Stimulated activated CD4-positive, alpha-beta T cell treated with anti-CD3 and anti-CD28 coated beads, Interleukin-15, amount 100 ng/mL, for 48 hours (primary cell): ENCODE results near the gene ADAMTS10.
"Not testable (repeated sequence)": the region's sequence is repeated elsewhere in the genome, so short reads cannot be mapped to it uniquely, and the experiment has no call there.

Source experiments
- DNase-seq, 2 donors: peaks; one replicate each; pipeline ENCODE4 v3.0.0-alpha.2; 2020; ENCODE audit warnings: low read depth in 2 of 2

ADAMTS10 gene

GRCh38 chr19:8610041-8610935 is at the start of gene ADAMTS10:
ADAMTS10 (minus strand) TSS chr19:8610715; CDS start chr19:8605710, 5,005 bp downstream.
- peak in 1 of 2 donors; percentile 9 for DNase-seq

DNA sequence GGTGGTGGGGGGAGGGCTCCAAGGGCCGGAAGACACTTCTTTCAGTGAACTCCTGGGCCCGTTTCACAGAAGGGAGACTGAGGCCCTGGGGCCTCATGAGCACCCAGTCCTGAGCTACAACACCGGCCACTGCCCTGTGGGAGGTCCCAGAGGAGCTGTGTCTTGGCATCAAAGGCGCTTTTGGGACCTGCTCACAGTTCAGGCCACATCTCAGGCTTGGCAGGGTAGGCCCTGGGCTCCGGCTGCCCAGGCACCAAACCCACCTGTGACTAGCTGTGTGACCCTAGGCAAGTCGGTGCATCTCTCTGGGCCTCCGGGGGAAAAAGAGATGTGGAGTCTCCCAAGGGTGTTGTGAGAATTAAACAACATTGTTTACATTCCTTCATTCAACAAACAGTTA is 49.4 kb upstream of the ADAMTS10 start:
- DNase-seq: no peak

GRCh38 chr19:8657869-8658268 is 47.4 kb upstream of the ADAMTS10 start:
- DNase-seq: no peak

GRCh38 chr19:8655340-8655709 is 44.8 kb upstream of the ADAMTS10 start:
- DNase-seq: peak in 1 of 2 donors; percentile 14

DNA sequence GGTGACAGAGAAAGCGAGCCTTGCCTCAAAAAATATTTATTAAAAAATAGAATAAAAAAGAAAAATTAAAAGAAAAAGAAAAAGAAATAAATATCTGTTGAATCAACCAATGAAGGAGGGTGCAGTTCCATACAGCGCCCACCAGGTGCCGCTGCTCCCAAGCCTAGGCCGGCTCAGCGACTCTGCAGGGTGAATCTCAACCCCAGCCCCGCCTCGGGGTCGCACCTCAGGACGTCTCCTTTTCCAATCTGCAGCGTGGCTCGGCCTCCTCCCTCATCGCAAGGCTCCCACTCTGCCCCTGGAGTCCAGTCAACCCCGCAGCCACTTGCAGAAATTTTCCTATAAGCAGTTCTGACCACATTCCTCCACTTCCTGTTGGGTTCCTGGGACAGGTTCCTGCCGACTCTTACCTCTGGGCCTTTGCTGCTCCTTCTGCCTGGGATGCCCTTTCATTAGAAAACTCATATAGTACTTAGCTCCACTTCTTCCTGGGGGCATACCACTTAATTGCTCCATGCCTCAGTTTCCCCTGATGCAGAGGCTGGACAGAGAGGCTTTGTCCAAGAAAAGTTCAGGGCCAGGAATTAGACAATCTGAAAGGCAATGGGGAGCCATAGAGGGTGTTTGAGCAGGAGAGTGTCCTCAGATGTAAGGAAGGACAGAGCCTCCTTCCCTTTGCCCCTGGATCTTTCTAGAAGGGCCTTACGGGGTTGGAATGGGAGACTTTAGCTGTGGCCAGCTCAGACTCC is 44.2 kb upstream of the ADAMTS10 start:
- DNase-seq: peak; percentile 30 to 50

GRCh38 chr19:8648240-8648639 is 37.7 kb upstream of the ADAMTS10 start:
- no peak for DNase-seq

GRCh38 chr19:8643860-8644653 is 33.5 kb upstream of the ADAMTS10 start:
- no peak for DNase-seq

GRCh38 chr19:8642561-8642960 is 32.0 kb upstream of the ADAMTS10 start:
- no peak for DNase-seq

DNA sequence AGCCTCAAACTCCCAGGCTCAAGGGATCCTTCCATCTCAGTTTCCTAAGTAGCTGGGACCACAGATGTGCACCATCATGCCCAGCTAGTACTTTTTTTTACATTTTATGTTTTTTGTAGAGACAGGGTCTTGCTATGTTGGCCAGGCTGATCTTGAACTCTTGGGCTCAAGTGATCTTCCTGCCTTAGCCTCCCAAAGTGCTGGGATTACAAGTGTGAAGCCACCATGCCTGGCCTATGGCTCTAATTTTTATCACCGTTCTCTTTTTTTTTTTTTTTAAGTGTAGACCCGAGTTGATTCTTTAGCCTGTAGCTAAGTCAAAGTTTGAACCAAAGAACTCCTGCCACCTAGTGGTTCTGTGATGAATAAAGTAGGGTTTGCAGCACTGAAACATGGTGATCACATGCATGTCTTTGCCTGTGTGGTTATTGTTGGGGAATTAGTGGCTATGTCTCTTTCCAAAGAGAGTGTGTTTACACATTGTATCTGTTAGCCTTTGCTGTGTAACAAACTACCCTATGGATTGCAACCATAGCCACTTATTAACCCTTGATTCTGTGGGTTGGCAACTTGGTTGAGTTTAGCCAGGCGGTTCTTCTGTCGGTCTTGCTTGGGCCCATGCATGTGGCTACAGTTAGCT is 31.5 kb upstream of the ADAMTS10 start:
- DNase-seq: no peak

GRCh38 chr19:8641221-8641907 is 30.8 kb upstream of the ADAMTS10 start:
- no peak for DNase-seq

- no peak for DNase-seq
Measured at GRCh38 chr19:8640402-8641004, 30.0 kb upstream of the ADAMTS10 start.

DNA sequence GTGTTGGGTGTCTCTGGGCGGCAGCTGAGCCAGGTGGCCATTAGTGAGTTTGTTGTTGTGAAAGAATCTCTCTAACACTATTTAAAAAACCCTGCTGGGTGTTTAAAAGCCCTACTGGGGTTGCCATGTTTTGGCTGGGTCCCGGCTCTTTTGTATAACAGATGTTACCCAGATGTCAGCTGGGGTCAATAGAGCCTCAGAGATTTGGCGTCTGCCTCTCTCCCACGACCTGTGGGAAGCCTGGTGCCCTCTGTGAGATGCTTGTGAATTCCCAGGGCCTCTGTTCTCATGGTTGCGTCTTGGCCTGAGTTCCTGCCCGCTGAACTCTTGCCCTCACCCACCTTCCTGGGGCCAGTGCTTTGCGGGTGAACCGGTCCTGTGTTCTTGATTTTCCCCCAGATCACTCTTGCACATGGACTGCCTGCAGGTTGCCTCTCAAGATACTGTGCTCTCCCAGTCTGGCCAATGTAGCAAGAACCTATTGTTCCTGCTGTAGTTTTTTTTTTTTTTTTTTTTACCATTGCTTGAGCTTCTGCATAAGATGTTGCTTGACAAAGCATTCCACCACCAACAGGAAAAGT is 29.4 kb upstream of the ADAMTS10 start:
- no peak for DNase-seq

DNA sequence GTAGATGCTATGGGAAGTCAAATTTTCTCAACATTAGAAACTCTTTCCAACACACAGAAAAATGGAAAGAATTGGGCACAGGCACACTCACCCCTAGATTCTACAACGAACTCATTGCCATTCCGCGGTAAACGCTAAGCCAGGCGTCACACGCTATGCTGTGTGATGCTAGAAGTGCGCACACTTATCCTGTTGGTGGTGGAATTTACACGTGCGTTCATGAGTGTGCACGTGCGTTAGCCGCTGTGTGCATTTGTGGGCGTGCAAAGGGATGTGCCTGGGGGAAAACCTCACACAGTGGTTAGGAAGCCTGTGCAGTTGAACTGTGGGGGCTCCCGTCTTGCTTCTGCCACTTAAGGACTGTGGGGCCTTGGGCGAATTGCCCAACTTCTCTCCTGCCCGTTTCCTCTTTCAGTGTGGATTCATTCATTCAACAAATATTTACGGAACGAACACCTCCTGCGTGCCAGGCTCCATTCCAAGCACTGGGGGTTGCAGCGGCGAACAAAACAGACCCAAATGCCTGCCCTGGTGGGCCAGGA is 27.6 kb upstream of the ADAMTS10 start:
- DNase-seq: no peak

DNA sequence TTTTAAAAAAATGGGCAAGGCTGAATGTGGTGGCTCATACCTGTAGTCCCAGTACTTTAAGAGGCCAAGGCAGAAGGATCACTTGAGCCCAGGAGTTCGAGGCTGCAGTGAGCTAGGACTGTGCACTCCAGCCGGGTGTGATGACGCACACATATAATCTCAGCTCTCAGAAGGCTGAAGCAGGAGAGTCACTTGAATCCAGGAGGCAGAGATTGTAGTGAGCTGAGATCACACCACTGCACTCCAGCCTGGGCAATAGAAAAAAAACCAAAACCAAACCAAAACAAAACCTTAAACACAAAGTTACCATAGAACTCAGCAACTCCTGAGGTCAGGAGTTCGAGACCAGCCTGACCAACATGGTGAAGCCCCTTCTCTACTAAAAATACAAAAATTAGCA is 26.6 kb upstream of the ADAMTS10 start:
- DNase-seq: not testable (repeated sequence)

GRCh38 chr19:8635422-8635821 is 24.9 kb upstream of the ADAMTS10 start:
- no peak for DNase-seq

DNA sequence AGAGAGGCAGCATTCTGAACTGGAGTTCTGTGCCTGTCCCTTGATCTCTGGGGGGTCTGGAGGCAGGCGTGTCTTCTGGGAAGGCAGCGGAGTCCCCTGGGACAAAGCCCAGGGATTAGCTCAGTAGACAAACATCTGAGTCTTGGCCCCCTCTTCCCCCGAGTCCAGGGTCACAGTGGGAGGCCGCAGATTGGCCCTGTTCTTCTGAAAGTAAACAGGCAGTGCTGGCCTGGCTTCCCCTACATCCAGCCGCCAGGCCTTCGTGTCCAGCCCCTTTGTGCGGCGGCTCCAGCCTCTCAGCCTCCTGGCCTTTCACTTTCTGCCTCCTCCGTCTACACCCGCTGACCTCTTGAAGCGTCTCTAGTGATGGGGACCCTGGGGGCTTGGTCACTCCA is 20.9 kb upstream of the ADAMTS10 start:
- no peak for DNase-seq

DNA sequence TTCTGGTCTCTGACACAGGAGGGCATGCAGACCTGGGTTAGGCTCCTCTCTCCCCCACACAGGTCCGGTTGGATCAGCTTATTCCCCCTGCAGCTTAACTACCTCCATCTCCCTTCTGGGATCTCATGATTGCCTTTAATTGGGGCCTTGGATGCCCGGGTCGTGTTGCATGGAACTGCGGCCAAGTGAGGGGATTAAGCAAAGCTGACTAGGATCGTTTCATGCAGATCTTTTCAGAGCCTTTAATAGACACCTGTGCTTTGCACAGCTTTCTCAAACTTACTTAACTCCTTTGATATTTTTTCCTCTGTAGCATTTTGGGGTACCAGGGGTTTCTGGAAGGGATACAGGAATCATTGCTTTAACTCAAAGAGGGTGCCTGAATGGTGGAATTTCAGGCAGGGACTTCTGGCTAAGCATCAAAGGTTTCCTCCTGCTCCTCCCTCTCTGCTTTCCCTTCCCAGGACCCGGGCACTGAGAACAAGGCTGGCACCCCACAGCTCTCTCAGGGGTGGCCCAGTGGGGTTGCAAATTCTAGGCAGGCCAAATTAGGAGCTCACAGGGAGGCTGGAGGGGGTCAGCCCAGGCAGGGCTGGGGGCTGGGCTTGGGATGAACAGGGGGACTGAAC is 20.4 kb upstream of the ADAMTS10 start:
- DNase-seq: no peak

DNA sequence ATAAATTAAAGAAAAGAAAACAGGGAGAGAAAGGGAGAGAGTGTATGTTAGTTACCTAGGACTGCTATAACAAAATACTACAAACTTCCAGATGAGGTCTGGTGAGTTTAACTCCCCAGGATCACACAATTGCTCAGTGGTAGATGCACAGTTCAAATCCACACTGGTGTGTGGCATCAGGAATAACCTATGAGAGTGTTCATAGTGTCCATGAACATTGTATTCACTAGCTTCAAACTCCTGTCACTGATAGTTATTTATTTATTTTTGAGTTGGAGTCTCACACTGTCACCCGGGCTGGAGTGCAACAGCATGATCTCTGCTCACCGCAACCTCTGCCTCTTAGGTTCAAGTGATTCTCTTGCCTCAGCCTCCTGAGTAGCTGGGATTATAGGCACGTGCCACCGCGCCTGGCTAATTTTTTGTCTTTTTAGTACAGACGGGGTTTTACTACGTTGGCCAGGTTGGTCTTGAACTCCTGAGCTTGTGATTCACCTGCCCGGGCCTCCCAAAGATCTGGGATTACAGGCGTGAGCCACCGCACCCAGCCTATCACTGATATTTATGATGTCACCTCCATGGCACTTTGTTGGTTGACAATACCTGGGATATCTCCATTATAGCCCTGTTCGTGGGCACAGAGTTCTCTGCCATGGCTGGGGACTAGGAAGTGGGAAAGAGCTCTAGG is 19.6 kb upstream of the ADAMTS10 start, which contains the start of gene NFILZ:
Gene NFILZ, plus strand, starts transcription at position 638 of the 688 bp plus-strand sequence. CDS start 46,133 bp downstream, outside the sequence.
- no peak for DNase-seq

GRCh38 chr19:8629184-8629583 is 18.7 kb upstream of the ADAMTS10 start:
- DNase-seq: no peak
